ENCODE results near the gene MROH7.

DNA sequence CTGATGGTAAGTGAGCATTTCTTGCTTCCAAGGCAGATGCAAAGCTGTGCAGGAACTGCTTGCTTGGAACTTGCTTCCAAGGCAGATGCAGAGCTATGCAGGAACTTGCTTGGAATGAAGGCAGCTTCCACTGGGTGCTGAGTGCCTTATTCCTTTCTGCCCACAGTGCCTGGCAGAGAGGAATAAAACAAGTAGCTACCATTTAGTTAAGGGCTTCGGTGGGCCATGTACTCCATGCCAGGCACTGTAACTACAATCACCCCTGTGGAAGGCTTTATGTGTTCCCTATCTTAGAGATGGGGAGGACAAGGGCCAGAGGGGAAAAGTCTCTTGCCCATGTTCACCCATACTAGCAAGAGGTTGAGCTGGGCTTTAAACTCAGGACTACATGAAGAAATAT lies 8.3 kb downstream of the MROH7 start:
- TF ChIP-seq, protein P1, sequence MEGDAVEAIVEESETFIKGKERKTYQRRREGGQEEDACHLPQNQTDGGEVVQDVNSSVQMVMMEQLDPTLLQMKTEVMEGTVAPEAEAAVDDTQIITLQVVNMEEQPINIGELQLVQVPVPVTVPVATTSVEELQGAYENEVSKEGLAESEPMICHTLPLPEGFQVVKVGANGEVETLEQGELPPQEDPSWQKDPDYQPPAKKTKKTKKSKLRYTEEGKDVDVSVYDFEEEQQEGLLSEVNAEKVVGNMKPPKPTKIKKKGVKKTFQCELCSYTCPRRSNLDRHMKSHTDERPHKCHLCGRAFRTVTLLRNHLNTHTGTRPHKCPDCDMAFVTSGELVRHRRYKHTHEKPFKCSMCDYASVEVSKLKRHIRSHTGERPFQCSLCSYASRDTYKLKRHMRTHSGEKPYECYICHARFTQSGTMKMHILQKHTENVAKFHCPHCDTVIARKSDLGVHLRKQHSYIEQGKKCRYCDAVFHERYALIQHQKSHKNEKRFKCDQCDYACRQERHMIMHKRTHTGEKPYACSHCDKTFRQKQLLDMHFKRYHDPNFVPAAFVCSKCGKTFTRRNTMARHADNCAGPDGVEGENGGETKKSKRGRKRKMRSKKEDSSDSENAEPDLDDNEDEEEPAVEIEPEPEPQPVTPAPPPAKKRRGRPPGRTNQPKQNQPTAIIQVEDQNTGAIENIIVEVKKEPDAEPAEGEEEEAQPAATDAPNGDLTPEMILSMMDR (IDR thresholded peaks at IDR 0.05) = no peak
- no peak for TF ChIP-seq EP300 (IDR thresholded peaks at IDR 0.05)

Measured in esophagus muscularis mucosa (tissue), 3 donors.